ENCODE data around the gene CDH4.

DNA sequence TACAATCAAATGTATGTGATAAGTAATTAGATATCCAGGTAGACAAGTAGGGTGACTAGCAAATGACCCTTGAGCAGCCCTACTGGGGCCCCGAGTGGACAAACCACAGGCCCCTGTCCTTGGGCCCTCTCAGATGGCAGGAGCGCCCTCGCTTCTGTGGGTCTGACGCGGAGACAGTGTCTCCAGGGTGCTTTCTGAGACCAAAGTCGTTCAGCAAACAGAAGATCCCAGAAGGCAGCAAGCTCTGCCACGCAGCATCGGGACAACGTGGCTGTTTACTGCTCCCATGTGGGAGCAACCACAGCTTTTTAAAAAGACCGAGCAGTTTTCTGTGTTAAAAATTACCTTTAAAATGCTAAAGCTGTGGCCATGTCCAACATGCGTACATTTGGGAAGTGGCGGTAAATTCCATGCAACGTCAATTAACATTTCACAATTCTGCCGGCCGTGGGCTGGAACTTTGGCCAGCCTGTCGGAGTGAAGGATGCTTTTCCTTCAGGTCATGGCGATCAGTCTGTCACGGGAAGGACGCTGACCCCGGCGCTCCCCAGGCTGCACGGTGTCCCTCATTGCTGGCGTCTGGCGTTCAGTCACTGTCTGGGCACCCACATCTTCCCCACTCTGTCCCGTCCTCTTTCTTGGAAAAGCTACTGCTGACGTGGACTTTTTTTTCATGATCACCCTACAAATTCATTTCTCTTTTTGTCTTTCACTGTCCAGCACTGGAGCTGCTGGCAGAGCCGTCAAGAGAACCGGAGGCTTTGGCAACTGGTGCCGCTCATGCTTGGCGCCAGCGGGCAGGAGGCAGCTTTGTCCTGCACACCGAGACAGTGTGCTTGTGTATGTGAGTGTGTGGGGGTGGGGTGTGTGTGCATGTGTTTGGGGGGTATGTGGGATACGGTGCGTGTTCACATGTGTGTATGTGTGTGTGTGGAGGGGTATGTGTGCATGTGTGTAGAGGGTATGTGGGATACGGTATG is 293.1 kb downstream of the CDH4 start:
- TF ChIP-seq POLR2A (IDR thresholded peaks at IDR 0.05; ENCODE audit: low read length) (no peak), GATA1 (IDR thresholded peaks at IDR 0.05; ENCODE audit: low read depth, low read length) (no peak)
